ENCODE measurements around the gene CSF2.
"Not testable (repeated sequence)": the region's sequence is repeated elsewhere in the genome, so short reads cannot be mapped to it uniquely, and the experiment has no call there.

CSF2 gene

DNA sequence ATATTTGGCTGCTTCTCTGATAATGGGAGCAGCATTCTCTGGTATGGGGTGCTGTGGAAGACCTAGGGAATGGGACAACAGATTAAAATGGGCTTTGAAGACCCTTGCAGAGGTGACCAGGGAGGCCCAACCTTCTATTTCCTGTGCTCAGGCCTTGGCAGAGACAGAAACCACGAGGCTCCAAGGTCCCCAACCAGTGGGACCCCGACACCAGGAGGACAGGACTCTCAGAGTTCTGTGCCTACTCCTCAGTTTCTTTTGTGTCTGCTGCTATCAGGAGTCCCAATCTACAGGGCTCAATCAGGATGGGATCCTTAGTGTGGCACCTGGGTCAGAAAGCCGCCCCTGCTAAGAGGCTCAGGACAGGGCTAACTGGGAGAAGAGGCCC, 29.3 kb downstream of the CSF2 start:
- intact Hi-C loops (cut with DNase I), result no loop called here

DNA sequence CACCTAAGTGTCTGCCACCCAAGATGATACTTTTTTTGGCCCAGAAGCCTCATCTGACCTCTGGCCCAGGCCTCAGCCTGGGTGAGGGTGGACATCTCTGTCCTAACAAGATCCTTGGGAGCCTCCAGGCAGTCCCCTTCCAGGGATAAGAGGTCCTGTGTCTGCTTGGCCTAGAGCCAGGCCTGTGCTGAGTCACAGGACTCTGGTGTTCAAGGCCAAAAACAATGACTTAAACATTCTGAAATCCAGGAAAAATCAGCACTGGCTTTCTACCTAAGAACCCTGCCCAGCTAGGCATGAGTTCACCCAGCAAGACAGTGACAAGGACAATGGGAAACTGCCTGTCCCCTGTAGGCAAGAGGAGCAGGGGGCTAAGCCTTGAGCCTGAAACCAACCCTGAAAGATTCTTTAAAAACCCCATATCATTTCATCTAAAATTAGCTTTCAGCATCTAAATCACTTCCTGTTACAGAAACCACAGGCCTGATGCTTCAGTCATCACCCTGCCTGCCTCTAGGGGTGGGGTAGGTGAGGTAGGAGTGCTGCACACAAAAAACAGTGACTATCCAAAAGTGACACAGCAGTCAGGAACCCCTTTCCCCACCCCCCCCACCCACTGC, 29.9 kb downstream of the CSF2 start:
- intact Hi-C loops (cut with DNase I), result no loop called here
- DNase-seq, result peak in 1 of 10 donors; percentile 78

More for the DNA sequence above, 29.3 kb downstream of the CSF2 start:
- DNase-seq, result no peak

DNA sequence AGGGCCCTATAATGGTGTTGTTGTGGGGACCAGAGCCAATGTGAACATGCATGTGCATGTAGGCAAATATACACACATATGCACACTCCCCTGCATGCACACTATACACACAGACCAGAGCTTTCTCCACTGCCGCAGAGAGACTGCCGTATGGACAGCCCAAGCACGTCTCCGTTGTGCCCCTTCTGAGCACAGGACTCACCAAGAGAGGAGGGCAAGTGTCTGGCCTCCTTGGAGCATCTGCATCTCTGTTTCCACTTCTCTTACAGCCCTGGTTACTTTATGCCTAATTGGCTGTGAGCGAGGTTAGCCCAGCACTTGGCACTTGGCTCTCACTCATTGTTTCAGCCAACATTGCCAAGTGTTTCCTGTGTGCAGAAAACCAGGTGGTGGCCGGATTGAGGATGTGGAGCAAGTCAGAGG, 30.4 kb downstream of the CSF2 start:
- no peak for DNase-seq
- intact Hi-C loops (cut with DNase I), result no loop called here

DNA sequence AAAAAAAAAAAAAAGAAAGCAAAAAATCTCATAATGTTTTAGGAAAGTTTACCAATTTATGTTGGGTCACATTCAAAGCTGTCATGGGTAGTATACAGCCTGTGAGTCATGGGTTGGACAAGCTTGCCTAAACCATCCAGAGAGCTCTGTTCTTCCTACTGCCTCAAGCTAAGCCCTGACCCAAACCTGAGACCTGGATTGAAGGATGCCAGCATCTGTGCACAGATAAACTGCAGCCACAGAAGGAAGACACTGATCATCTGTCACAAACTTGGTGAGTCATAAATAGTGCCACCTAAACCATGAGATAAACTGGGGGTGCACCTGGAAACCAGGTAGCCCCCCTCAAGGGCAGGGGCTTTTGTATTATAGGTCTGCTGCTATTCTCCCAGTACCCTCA, 31.0 kb downstream of the CSF2 start:
- no peak for DNase-seq
- intact Hi-C loops (cut with DNase I), result no loop called here

DNA sequence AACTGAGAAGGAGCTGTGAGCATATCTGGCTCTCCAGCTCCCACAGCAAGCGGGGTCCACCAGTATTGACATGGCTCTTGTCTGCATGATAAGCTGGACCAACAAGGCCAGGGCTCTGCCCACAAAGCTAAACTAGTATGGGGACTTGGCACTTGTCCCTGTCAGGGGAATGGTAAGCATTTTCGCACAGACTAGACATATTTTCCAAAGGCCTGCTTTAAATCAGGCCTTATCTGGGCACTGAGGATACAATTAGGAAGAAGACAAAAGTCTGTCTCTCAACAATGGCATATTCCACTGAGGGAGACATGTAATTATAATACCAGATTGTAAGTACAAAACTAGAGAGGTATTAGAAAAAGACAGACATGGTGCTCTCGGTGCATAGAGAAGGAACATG, 32.1 kb downstream of the CSF2 start:
- intact Hi-C loops (cut with DNase I), result no loop called here
- DNase-seq, result no peak

DNA sequence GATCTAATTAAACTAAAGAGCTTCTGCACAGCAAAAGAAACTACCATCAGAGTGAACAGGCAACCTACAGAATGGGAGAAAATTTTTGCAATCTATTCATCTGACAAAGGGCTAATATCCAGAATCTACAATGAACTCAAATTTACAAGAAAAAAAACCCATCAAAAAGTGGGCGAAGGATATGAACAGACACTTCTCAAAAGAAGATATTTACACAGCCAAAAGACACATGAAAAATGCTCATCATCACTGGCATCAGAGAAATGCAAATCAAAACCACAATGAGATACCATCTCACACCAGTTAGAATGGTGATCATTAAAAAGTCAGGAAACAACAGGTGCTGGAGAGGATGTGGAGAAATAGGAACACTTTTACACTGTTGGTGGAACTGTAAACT, 34.9 kb downstream of the CSF2 start:
- intact Hi-C loops (cut with DNase I); DNase-seq: not testable (repeated sequence)

DNA sequence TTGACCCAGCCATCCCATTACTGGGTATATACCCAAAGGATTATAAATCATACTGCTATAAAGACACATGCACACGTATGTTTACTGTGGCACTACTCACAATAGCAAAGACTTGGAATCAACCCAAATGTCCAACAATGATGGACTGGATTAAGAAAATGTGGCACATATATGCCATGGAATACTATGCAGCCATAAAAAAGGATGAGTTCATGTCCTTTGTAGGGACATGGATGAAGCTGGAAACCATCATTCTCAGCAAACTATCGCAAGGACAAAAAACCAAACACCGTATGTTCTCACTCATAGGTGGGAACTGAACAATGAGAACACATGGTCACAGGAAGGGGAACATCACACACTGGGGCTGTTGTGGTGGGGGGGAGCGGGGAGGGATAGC, 35.4 kb downstream of the CSF2 start:
- intact Hi-C loops (cut with DNase I); DNase-seq: not testable (repeated sequence)

DNA sequence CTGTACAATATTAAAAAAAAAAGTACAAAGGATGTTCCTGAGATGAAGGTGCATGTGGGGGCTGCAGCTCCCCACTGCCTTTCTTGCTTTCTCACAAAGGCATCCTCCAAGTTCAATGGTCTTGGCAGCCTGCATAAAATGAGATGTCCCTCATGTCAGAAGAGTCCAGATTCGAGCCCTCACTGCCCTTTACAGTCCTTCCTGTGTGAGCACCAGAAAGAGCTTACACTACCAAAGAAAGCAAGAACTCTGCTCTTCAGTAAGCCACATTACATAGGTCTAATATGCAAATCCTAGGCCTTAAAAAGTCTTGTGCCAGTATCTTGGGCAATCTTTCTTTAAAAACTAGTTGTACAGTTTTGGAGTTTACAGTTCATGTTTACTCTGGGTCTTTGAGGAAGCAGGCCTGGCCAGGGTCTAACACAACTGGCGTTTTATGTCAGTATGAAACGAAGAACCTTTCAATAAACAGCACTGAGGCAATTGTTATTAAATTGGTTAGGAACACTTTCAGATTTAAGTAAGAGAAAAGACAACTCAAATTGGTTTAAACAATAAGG, 36.0 kb downstream of the CSF2 start:
- intact Hi-C loops (cut with DNase I), result no loop called here
- no peak for DNase-seq

DNA sequence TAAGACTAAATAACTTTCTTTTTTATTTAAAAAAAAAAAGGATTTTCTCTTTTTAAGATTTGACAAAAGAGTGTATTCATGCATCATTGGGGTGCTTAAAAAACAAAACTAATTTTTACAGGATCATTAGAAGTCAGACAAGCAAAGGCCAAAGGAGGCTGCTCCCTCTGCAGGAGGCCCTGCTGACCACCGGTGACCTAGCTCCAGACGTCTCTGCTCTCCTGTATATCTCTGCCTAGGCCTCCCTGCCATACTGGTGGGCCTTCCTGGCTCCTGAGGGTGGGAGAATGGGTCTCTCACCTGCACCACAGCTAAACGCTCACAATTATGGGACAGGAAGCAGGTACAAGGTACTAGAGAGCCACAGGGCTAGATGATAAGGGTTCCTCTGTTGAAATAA, 36.6 kb downstream of the CSF2 start:
- no peak for DNase-seq
- intact Hi-C loops (cut with DNase I), result no loop called here

DNA sequence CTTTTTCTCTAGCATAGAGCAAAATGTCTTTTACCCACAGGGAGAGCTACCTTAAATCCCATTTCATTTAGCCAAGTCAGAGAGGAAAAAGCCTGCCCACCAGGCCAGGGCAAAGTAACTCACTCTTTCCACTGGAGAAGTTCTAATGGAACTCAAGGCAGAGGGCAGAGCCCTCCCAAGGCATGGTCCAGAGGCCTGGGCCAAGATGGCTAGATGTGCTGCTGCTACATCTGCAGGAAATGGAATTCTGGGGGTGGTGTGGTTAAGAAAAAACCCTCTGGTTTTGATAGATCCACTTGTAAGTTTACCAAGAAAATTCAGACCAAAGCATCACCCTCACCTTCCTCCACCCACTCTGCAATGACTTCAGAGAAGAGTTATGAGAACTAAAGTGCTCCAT, 37.3 kb downstream of the CSF2 start:
- DNase-seq, result no peak
- intact Hi-C loops (cut with DNase I), result no loop called here

DNA sequence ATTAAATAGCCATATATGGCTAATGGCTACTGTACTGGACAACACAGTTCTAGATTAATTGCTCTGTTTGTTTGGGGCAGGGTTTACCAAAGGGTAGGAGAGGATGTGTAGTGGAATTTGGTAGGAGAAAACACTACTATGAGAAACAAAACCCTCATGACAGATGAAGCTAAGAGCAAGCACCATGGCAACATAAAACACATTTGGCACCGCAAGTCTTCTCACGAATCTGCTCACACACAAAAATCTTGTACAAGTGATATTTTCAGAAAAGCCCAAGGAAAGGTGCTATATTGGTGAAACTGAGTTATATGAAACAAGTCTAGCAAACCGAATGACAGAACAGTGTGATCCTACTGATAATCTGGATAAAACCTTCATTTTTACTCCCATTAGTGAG, 38.5 kb downstream of the CSF2 start:
- intact Hi-C loops (cut with DNase I), result no loop called here
- DNase-seq, result no peak

DNA sequence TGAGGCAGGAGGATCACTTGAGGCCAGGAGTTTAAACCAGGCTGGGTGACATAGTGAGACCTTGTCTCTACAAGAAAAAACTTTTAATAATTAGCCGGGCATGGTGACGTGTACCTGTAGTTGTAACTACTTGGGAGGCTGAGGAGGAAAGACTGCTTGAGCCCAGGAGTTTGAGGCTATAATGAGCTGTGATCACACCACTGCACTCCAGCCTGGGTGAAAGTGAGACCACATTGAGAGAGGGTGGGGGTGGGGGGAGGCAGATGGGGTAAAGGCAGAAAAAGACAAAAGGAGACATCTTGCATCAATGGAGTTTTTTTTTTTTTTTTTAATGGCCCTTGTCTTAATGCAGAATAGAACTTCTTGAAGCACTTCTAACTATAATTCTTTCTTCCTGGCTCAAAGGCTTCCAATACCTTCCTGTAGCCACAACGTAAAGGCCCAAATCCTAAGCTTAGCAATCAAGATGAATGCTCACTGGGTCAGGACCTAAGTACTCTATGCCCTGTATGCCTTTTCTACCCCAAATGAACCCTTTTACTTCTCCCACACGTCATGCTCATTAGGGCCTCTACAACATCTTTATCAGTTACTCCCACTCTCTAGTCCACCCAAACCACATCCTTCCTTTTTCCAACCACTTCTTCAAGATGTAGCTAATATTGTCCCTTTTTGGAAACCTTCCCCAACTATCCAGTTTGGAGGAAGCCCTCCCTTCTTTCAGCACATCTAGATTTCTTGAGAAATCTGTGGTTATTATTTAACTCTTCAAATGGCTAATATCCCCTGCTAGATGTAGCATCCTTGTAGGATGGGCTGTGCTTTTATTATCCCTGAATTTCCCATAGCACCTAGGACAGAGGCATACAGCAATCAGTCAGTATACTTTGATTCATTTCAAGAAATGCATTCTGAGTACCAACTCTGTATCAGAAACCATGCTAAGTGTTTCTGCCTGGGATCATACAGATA, 40.8 kb downstream of the CSF2 start:
- intact Hi-C loops (cut with DNase I), result no loop called here
- DNase-seq, result no peak

DNA sequence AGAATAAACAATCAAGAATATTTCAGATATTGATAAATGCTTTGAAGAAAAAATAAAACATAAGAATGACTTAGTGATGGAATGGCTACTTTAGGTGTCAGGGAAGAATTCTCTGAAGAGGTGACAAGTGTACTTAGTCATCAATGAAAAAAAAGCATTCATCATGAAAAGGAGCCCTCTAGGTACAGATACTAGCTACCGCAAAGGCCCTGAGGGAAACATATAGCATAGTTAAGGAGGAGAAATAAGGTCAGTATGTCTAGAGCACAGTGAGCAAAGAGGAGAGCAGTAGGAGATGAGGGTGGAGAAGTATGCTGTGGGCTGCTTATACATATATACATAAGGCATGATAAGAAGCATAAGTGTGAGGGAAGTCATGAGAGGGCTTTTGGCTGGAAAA, 41.8 kb downstream of the CSF2 start:
- no peak for DNase-seq
- intact Hi-C loops (cut with DNase I), result no loop called here

DNA sequence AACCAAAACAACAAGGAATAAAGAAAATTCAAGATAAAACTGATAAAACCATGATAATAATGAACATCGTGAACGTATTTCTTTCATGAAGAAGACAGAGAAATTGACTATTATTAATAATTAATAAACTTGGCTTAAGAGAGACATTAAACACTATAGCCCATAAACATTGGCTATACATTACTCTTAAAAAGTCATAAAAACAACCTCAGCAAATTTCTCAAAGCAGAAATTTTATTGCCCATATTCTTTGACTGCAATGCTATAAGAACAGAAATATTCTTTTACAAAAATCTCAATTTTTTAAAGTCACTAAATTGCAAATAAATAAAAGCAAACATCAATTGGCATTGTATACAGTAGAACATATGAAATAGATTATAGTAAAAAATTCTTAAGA, 42.5 kb downstream of the CSF2 start:
- no peak for DNase-seq
- intact Hi-C loops (cut with DNase I), result no loop called here

DNA sequence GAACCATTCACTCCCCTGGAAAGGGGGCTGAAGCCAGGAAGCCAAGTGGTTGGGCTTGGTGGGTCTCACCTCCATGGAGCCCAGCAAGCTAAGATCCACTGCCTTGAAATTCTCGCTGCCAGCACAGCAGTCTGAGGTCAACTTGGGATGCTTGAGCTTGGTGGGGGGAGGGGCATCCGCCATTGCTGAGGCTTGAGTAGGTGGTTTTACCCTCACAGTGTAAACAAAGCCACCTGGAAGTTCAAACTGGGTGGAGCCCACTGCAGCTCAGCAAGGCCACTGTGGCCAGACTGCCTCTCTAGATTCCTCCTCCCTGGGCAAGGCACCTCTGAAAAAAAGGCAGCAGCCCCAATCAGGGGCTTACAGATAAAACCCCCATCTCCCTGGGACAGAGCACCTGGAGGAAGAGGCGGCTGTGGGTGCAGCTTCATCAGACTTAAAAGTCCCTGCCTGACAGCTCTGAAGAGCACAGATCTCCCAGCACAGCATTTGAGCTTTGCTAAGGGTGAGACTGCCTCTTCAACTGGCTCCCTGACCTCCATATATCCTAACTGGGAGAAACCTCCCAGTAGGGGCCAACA, 43.4 kb downstream of the CSF2 start:
- peak in 1 of 10 donors; percentile 53 for DNase-seq

DNA sequence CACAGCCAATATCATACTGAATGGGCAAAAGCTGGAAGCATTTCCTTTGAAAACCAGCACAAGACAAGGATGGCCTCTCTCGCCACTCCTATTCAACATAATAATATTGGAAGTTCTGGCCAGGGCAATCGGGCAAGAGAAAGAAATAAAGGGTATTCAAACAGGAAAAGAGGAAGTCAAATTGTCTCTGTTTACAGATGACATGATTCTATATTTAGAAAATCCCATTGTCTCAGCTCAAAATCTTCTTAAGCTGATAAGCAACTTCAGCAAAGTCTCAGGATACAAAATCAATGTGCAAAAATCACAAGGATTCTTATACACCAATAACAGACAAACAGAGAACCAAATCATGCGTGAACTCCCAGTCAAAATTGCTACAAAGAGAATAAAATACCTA, 47.1 kb downstream of the CSF2 start:
- DNase-seq; intact Hi-C loops (cut with DNase I): not testable (repeated sequence)

More for the DNA sequence above, 43.4 kb downstream of the CSF2 start:
- intact Hi-C loops (cut with DNase I), result not testable (repeated sequence)

DNA sequence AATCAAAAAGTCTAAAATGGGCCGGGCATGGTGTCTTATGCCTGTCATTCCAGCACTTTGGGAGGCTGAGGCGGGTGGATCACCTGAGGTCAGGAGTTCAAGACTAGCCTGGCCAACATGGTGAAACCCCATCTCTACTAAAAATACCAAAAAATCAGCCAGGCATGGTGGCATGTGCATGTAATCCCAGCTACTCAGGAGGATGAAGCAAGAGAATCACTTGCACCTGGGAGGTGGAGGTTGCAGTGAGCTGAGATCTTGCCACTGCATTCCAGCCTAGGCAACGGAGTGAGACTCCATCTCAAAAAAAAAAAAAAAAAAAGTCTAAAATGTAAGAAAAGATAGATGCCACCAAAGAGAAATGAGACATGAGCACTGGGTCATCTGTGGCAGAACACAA, 49.4 kb downstream of the CSF2 start:
- intact Hi-C loops (cut with DNase I); DNase-seq: not testable (repeated sequence)

DNA sequence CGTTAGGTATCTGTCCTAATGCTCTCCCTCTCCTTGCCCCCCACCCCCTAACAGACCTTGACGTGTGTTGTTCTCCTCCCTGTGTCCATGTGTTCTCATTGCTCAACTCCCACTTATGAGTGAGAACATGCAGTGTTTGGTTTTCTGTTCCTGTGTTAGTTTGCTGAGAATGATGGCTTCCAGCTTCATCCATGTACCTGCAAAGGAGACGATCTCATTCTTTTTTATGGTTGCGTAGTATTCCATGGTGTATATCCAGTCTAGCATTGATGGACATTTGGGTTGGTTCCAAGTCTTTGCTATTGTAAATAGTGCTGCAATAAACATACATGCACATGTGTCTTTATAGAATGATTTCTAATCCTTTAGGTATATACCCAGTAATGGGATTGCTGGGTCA, 50.0 kb downstream of the CSF2 start:
- DNase-seq; intact Hi-C loops (cut with DNase I): not testable (repeated sequence)
